GM12878 (cell line): ENCODE data around the gene LIMD2. TPM values are rescaled to one million over a fixed set of nuclear protein-coding genes. Genes with fewer than 3 reads are reported as not detected.

ENCODE experiments used
- ATAC-seq: fragments of 200-7000 bp; cut with Tn5 transposase; 3 replicates; pipeline ENCODE4 v1.9.1; 2020; ENCODE audit warnings: mild to moderate bottlenecking, moderate library complexity
- BruUV-seq: library from RNA; stranded (reverse); fragments of 400-500 nt; replicated peaks from 2 replicates; lab custom pipeline; 2021; lab: Mats Ljungman, UMichigan
- CTCF ChIA-PET: fragments of 300-600 bp; sonication (Branson Sonifier 250); formaldehyde crosslinking; extraction: SDS; loops from one replicate; lab custom pipeline; 2021; ENCODE audit warnings: inconsistent platforms; lab: Yijun Ruan, JAX
- POLR2A ChIA-PET: fragments of 350-600 bp; formaldehyde crosslinking; extraction: SDS; loops from one replicate; lab custom pipeline; 2021; ENCODE audit warnings: inconsistent platforms; lab: Charles Lee
- RAD21 ChIA-PET: fragments of 300-600 bp; sonication (Branson Sonifier 250); formaldehyde crosslinking; loops from one replicate; lab custom pipeline; 2023; ENCODE audit warnings: antibody characterized with exemption; ENCODE audit not compliant: unreplicated experiment; lab: Charles Lee
- SMC1A ChIA-PET: fragments of 300-600 bp; sonication (Branson Sonifier 250); formaldehyde crosslinking; loops from one replicate; lab custom pipeline; 2023; ENCODE audit not compliant: unreplicated experiment, uncharacterized antibody; lab: Charles Lee
- DNase-seq: peaks from one replicate; pipeline ENCODE4 v3.0.0-alpha.2; 2011; ENCODE audit warnings: low read depth, low spot score
- FAIRE-seq: peaks from 3 replicates; lab custom pipeline; 2011; peaks lifted over from hg19 to GRCh38; lab: Jason Lieb, UNC
- H2AFZ ChIP-seq: 2 replicates; pipeline ENCODE4 v1.6.0; 2011; ENCODE audit warnings: low read depth, low read length, control low read depth; ENCODE audit not compliant: control insufficient read depth
- H3K27ac ChIP-seq: 2 replicates; pipeline ENCODE4 v1.5.1; 2011; ENCODE audit warnings: control low read depth; ENCODE audit not compliant: control insufficient read depth, insufficient read depth
- H3K27me3 ChIP-seq, 2 experiments: replicated peaks in 1 of 2; 2 replicates each; pipeline versions ENCODE4 v1.6.0 to v1.6.1; 2011; ENCODE audit warnings: low read length in 1 of 2; ENCODE audit not compliant: control insufficient read depth in 2 of 2, insufficient read depth in 2 of 2
- H3K36me3 ChIP-seq, 2 experiments: 2 replicates each; pipeline ENCODE4 v1.5.1; 2011; ENCODE audit warnings: low read length in 1 of 2; ENCODE audit not compliant: control insufficient read depth in 2 of 2, insufficient read depth in 2 of 2
- H3K4me1 ChIP-seq: 2 replicates; pipeline ENCODE4 v1.6.1; 2011; ENCODE audit warnings: mild to moderate bottlenecking, low read length, moderate library complexity, mixed read lengths; ENCODE audit not compliant: control insufficient read depth, insufficient read depth
- H3K4me2 ChIP-seq: 2 replicates; pipeline ENCODE4 v1.6.0; 2011; ENCODE audit warnings: control low read depth; ENCODE audit not compliant: control insufficient read depth, insufficient read depth
- H3K4me3 ChIP-seq: fragments of 200-600 bp; sonication (generic); 2 replicates; pipeline ENCODE4 v1.5.1; 2016
- H3K79me2 ChIP-seq: 2 replicates; pipeline ENCODE4 v1.6.0; 2011; ENCODE audit warnings: low read length; ENCODE audit not compliant: control insufficient read depth, insufficient read depth
- H3K9ac ChIP-seq: 2 replicates; pipeline ENCODE4 v1.8.0; 2011; ENCODE audit warnings: low read length, control low read depth, mixed read lengths; ENCODE audit not compliant: control insufficient read depth, insufficient read depth
- H3K9me3 ChIP-seq: replicated peaks from 3 replicates; pipeline ENCODE4 v1.5.1; 2011; ENCODE audit warnings: mild to moderate bottlenecking, low read length; ENCODE audit not compliant: control insufficient read depth, insufficient read depth
- H4K20me1 ChIP-seq: 2 replicates; pipeline ENCODE4 v1.6.0; 2011; ENCODE audit not compliant: control insufficient read depth, insufficient read depth
- ATF7 ChIP-seq: fragments of 450-650 bp; IDR thresholded peaks from 2 replicates; pipeline ENCODE4 v1.6.1; 2016; ENCODE audit warnings: low read depth, mild to moderate bottlenecking
- CHD2 ChIP-seq: IDR thresholded peaks from 2 replicates; pipeline ENCODE4 v1.6.1; 2011; ENCODE audit warnings: low read depth, low read length, improper control_type of control experiment, borderline replicate concordance
- CHD4 ChIP-seq: fragments of 200-600 bp; sonication (generic); IDR thresholded peaks from 2 replicates; pipeline ENCODE4 v1.6.1; 2016; ENCODE audit warnings: mild to moderate bottlenecking
- CTCF ChIP-seq, 3 experiments: IDR thresholded peaks in 2 of 3; conservative IDR thresholded peaks in 1 of 3; 2 replicates each; pipeline ENCODE4 v1.5.1; 2011; ENCODE audit warnings: low read depth in 3 of 3, low read length in 3 of 3, mild to moderate bottlenecking in 3 of 3, control low read depth in 2 of 3, moderate library complexity in 2 of 3, inconsistent platforms in 1 of 3, mixed read lengths in 1 of 3; ENCODE audit not compliant: control insufficient read depth in 2 of 3, insufficient read depth in 1 of 3; ENCODE audit errors: extremely low read depth in 1 of 3
- CUX1 ChIP-seq: IDR thresholded peaks from 2 replicates; pipeline ENCODE4 v1.6.1; 2012; ENCODE audit warnings: improper control_type of control experiment, low read depth, low read length; ENCODE audit not compliant: insufficient replicate concordance
- E2F8 ChIP-seq: fragments of 450-650 bp; IDR thresholded peaks from 2 replicates; pipeline ENCODE4 v1.6.1; 2018; ENCODE audit warnings: mild to moderate bottlenecking, low read depth, moderate library complexity; ENCODE audit not compliant: partially characterized antibody
- ESRRA ChIP-seq: IDR thresholded peaks from 2 replicates; pipeline ENCODE4 v1.6.1; 2012; ENCODE audit warnings: mild to moderate bottlenecking, low read length, improper control_type of control experiment
- HDAC6 ChIP-seq: fragments of 200-600 bp; sonication (generic); IDR thresholded peaks from one replicate; pipeline ENCODE4 v1.8.0; 2017; ENCODE audit warnings: antibody characterized with exemption; ENCODE audit not compliant: unreplicated experiment
- RBBP5 ChIP-seq: fragments of 200-600 bp; sonication (generic); conservative IDR thresholded peaks from 2 replicates; pipeline ENCODE4 v1.6.1; 2016
- TBL1XR1 ChIP-seq: IDR thresholded peaks from 2 replicates; pipeline ENCODE4 v1.6.1; 2012; ENCODE audit warnings: low read depth, low read length, improper control_type of control experiment
- USF2 ChIP-seq: IDR thresholded peaks from 2 replicates; pipeline ENCODE4 v1.6.1; 2011; ENCODE audit warnings: low read depth, low read length, improper control_type of control experiment, borderline replicate concordance
- ZNF217 ChIP-seq: fragments of 450-650 bp; IDR thresholded peaks from 2 replicates; pipeline ENCODE4 v1.6.1; 2017; ENCODE audit warnings: antibody characterized with exemption, mild to moderate bottlenecking
- ZZZ3 ChIP-seq: IDR thresholded peaks from 2 replicates; pipeline ENCODE4 v1.6.1; 2011; ENCODE audit warnings: low read depth; ENCODE audit not compliant: control insufficient read depth, insufficient read length
- in situ Hi-C: fragments of 300-500 bp; cut with MboI; formaldehyde crosslinking; loops from 9 replicates; pipeline ENCODE4 v1.14.3; 2018; ENCODE audit warnings: mixed read lengths
- intact Hi-C: fragments of 100-400 bp; cut with micrococcal nuclease; formaldehyde crosslinking; loops from one replicate; pipeline ENCODE4 v1.14.2; 2022; ENCODE audit not compliant: unreplicated experiment
- polyA plus RNA-seq, 11 experiments: library from polyadenylated mRNA; depleted of rRNA in 4 of 11; unstranded in 6 of 11; stranded (reverse) in 5 of 11; fragments of >200 nt; fragmentation: Nextera tagmentation in 4 of 11; fragmentation: Illumina TruSeq in 1 of 11; extraction: Ambion mirVana in 4 of 11; extraction: Trizol in 1 of 11; gene quantifications; 1 replicate in 1 of 11; 2 replicates in 10 of 11; pipeline versions ENCODE4 v1.2.1 to v1.2.3, GENCODE V29; 2011 to 2016; ENCODE audit warnings: inconsistent platforms in 2 of 11, missing spikeins in 2 of 11, low read depth in 1 of 11
- total RNA-seq, 4 experiments: library from RNA; depleted of rRNA in 3 of 4; stranded (reverse); fragments of >200 nt in 3 of 4; fragmentation: Illumina TruSeq in 1 of 4; extraction: Trizol in 1 of 4; gene quantifications; 2 replicates each; pipeline versions ENCODE4 v1.2.1 to v1.2.3, GENCODE V29; 2013 to 2021

The LIMD2 gene
- total and polyA plus RNA-seq, 10 of the 15 experiments (the other 5 are each of a cell fraction or from before 2014, with no cell fraction given): 1.1 to 339 (median 181) TPM

GRCh38 chr17:63682981-63683380 is 16.9 kb downstream of the LIMD2 start:
- in situ Hi-C loops: no loop called here
- ATAC-seq (no peak), FAIRE-seq (no peak), DNase-seq (no peak)
- ChIA-PET CTCF (interaction anchor here (1.2 to 1.8 kb wide), 3 partner anchors 12 to 18 kb away, joined by 3 to 4 read pairs (median 4); no protein-coding TSS in a partner anchor), POLR2A (interaction anchor here (1.0 to 2.1 kb wide), 5 partner anchors 7 to 58 kb away, joined by 3 to 7 read pairs (median 3); no protein-coding TSS in a partner anchor), SMC1A (interaction anchor here (1.1 to 1.7 kb wide), 4 partner anchors 26 to 152 kb away, joined by 3 to 6 read pairs (median 3); no protein-coding TSS in a partner anchor), RAD21 (interaction anchor here (0.9 kb wide), 1 partner anchor 15 kb away, joined by 4 read pairs; no protein-coding TSS in a partner anchor)
- Histone ChIP-seq H3K36me3 (peaks cover 2 to 8% of the 10 kb centered on the region in 2 experiments; a peak in 3 of 4 replicates), H3K9ac (no peak overlapping the region), H3K27ac (no peak overlapping the region), H3K4me3 (no peak overlapping the region), H3K9me3 (no peaks in the 10 kb centered on the region), H3K27me3 (no peaks in the 10 kb centered on the region), H2AFZ (no peak overlapping the region), H3K4me1 (no peaks in the 10 kb centered on the region), H4K20me1 (no peaks in the 10 kb centered on the region), H3K4me2 (no peak overlapping the region), H3K79me2 (no peaks in the 10 kb centered on the region)
- no TSS peak for BruUV-seq
- intact Hi-C loops: no loop called here
- no peak for TF ChIP-seq CTCF (IDR thresholded peaks at IDR 0.05 in 2 of 3, conservative IDR thresholded peaks at IDR 0.05 in 1 of 3; ENCODE audit: control insufficient read depth in 2 of 3, extremely low read depth in 1 of 3, insufficient read depth in 1 of 3, low read depth in 3 of 3, low read length in 3 of 3)
- no peak for TF ChIP-seq ESRRA
- no peak for TF ChIP-seq ZNF217
- no peak for TF ChIP-seq RBBP5
- TF ChIP-seq ZZZ3: no peak
- no peak for TF ChIP-seq ATF7
- TF ChIP-seq HDAC6: no peak
- no peak for TF ChIP-seq CHD4
- no peak for TF ChIP-seq CUX1
- no peak for TF ChIP-seq USF2
- TF ChIP-seq TBL1XR1: no peak
- TF ChIP-seq CHD2: no peak
- TF ChIP-seq E2F8: no peak
